ENCODE results near the gene NLRP10. TPM values are rescaled to one million over a fixed set of nuclear protein-coding genes. Genes with fewer than 3 reads are reported as not detected.
A peak's percentile ranks its signal among the peaks of the same experiment; 100 is the strongest.

The NLRP10 gene
- total RNA-seq, 1 donor from 2014 or later, result not detected

DNA sequence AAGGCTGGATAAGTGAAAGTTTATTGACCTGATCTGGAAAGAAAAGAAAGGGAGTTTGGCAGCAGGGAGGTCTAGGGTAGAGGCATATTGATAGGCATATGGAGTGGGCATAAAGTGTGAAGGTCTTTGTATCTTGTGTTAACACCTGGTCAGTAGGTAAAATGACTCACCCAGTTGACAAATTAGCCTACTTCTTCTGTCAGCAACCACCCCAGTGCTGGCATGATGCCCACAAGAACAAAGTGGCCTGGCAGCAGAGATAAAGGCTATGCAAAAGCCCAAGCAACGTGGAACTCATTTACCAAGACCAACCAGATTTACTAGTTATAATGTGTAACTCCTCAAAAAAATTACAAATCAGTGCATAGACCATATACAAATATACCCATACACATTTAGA is 28.6 kb downstream of the NLRP10 start:
- Mint-ChIP-seq H3K27ac (no peak overlapping the region), H3K4me3 (ENCODE audit: low read depth) (no peak overlapping the region), H3K27me3 (no peaks in the 10 kb centered on the region), H3K9me3 (ENCODE audit: low read depth) (no peaks in the 10 kb centered on the region), H3K36me3 (ENCODE audit: insufficient read depth) (no peaks in the 10 kb centered on the region), H3K4me1 (ENCODE audit: low read depth) (no peaks in the 10 kb centered on the region)
- TF ChIP-seq, protein P1, sequence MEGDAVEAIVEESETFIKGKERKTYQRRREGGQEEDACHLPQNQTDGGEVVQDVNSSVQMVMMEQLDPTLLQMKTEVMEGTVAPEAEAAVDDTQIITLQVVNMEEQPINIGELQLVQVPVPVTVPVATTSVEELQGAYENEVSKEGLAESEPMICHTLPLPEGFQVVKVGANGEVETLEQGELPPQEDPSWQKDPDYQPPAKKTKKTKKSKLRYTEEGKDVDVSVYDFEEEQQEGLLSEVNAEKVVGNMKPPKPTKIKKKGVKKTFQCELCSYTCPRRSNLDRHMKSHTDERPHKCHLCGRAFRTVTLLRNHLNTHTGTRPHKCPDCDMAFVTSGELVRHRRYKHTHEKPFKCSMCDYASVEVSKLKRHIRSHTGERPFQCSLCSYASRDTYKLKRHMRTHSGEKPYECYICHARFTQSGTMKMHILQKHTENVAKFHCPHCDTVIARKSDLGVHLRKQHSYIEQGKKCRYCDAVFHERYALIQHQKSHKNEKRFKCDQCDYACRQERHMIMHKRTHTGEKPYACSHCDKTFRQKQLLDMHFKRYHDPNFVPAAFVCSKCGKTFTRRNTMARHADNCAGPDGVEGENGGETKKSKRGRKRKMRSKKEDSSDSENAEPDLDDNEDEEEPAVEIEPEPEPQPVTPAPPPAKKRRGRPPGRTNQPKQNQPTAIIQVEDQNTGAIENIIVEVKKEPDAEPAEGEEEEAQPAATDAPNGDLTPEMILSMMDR (IDR thresholded peaks at IDR 0.05; ENCODE audit: unreplicated experiment), result no peak
- no peak for DNase-seq (ENCODE audit: low spot score, unreplicated experiment)

- peaks cover 2% of the 10 kb centered on the region for H3K9me3 Mint-ChIP-seq (ENCODE audit: low read depth)
- no peak for DNase-seq (ENCODE audit: low spot score, unreplicated experiment)
- no peak within 1 kb of the TSS for H3K4me3 Mint-ChIP-seq (ENCODE audit: low read depth)
- TF ChIP-seq, protein P1 (IDR thresholded peaks at IDR 0.05; ENCODE audit: unreplicated experiment), result no peak
- no peaks in the 10 kb centered on the region for H3K4me1 Mint-ChIP-seq (ENCODE audit: low read depth)
- H3K27me3 Mint-ChIP-seq, result no peaks in the 10 kb centered on the region
- no peak within 1 kb of the TSS for H3K27ac Mint-ChIP-seq
- no peaks in the 10 kb centered on the region for H3K36me3 Mint-ChIP-seq (ENCODE audit: insufficient read depth)
These were observed 34.1 kb downstream of the NLRP10 start, which contains the start of gene OR10A6 for GRCh38 chr11:7931168-7931567. Gene OR10A6, minus strand, starts transcription at chr11:7931268. Its CDS starts 2,606 bp downstream, at chr11:7928662.

GRCh38 chr11:7927635-7928034 is 37.6 kb downstream of the NLRP10 start:
- H3K36me3 Mint-ChIP-seq (ENCODE audit: insufficient read depth), result no peaks in the 10 kb centered on the region

DNA sequence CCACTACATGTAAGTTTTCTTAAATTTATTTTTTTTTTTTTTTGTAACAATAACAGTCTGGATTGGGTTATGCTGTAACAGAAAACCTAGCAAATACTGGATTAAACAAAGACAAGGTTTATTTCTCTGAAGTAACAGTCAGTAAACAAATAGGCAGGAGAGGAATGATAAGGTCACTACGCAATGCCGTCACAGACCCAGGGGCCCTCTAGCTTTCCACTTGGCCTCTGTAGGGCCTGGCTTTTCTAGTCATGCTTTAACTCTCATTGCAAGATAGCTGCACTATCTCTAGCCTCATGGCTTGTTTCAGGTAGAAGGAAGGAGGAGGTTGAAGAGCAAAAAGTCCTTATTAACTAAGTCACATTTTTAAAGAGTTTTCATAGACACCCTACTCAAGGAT is 40.7 kb downstream of the NLRP10 start:
- H3K27ac Mint-ChIP-seq, result peak overlapping the region; percentile 18
- peaks cover 5% of the 10 kb centered on the region for H3K9me3 Mint-ChIP-seq (ENCODE audit: low read depth)
- TF ChIP-seq, protein P1 (IDR thresholded peaks at IDR 0.05; ENCODE audit: unreplicated experiment), result no peak
- H3K27me3 Mint-ChIP-seq, result no peaks in the 10 kb centered on the region
- no peak overlapping the region for H3K4me3 Mint-ChIP-seq (ENCODE audit: low read depth)
- no peak for DNase-seq (ENCODE audit: low spot score, unreplicated experiment)
- H3K36me3 Mint-ChIP-seq (ENCODE audit: insufficient read depth), result no peaks in the 10 kb centered on the region
- H3K4me1 Mint-ChIP-seq (ENCODE audit: low read depth), result peaks cover 3% of the 10 kb centered on the region

More at GRCh38 chr11:7927635-7928034, 37.6 kb downstream of the NLRP10 start:
- no peak overlapping the region for H3K4me3 Mint-ChIP-seq (ENCODE audit: low read depth)
- no peaks in the 10 kb centered on the region for H3K27me3 Mint-ChIP-seq
- TF ChIP-seq, protein P1 (IDR thresholded peaks at IDR 0.05; ENCODE audit: unreplicated experiment), result no peak
- H3K9me3 Mint-ChIP-seq (ENCODE audit: low read depth), result peaks cover 5% of the 10 kb centered on the region
- DNase-seq (ENCODE audit: low spot score, unreplicated experiment), result no peak
- H3K27ac Mint-ChIP-seq, result no peak overlapping the region
- peaks cover 3% of the 10 kb centered on the region for H3K4me1 Mint-ChIP-seq (ENCODE audit: low read depth)

- Mint-ChIP-seq H3K36me3 (ENCODE audit: insufficient read depth) (no peaks in the 10 kb centered on the region), H3K27me3 (peaks cover 23% of the 10 kb centered on the region), H3K4me1 (ENCODE audit: low read depth) (peaks cover 8% of the 10 kb centered on the region), H3K9me3 (ENCODE audit: low read depth) (peaks cover 13% of the 10 kb centered on the region), H3K4me3 (ENCODE audit: low read depth) (no peak overlapping the region), H3K27ac (no peak overlapping the region)
- no peak for DNase-seq (ENCODE audit: low spot score, unreplicated experiment)
- TF ChIP-seq, protein P1 (IDR thresholded peaks at IDR 0.05; ENCODE audit: unreplicated experiment), result no peak
These were observed 47.1 kb downstream of the NLRP10 start for GRCh38 chr11:7918141-7918540.

Other genes with a start within 250 kb of the NLRP10 start
- gene OR5P2, start 168.5 kb downstream of the NLRP10 start, total RNA-seq, result 0.47 TPM in 1 of 2 replicates, not detected in the other
- gene OR5P3, start 134.6 kb downstream of the NLRP10 start, total RNA-seq, result not detected in 2 replicates
- not detected in 2 replicates for gene OR10A6, start 34.2 kb downstream of the NLRP10 start, total RNA-seq
- gene OR10A3, start 23.7 kb downstream of the NLRP10 start, total RNA-seq, result not detected in 2 replicates
- 300 and 307 TPM in 2 replicates for gene EIF3F, start 21.9 kb upstream of the NLRP10 start, total RNA-seq
- 14.9 and 16.3 TPM in 2 replicates for gene TUB, start 115.8 kb upstream of the NLRP10 start, total RNA-seq
- gene RIC3, start 203.6 kb upstream of the NLRP10 start, total RNA-seq, result 23.1 and 23.4 TPM in 2 replicates